ENCODE data around the gene RPTOR.

RPTOR gene

GRCh38 chr17:80786887-80787286, 242.2 kb downstream of the RPTOR start:
- H3K4me3 ChIP-seq (ENCODE audit: low read depth, low read length), result no peak overlapping the region
- TF ChIP-seq CTCF (IDR thresholded peaks at IDR 0.05; ENCODE audit: low read depth, low read length), result no peak

GRCh38 chr17:80787881-80788280, 243.2 kb downstream of the RPTOR start:
- no peak for TF ChIP-seq CTCF (IDR thresholded peaks at IDR 0.05; ENCODE audit: low read depth, low read length)
- H3K4me3 ChIP-seq (ENCODE audit: low read depth, low read length), result no peak overlapping the region

GRCh38 chr17:80789356-80789902, 244.8 kb downstream of the RPTOR start:
- no peak for TF ChIP-seq CTCF (IDR thresholded peaks at IDR 0.05; ENCODE audit: low read depth, low read length)
- H3K4me3 ChIP-seq (ENCODE audit: low read depth, low read length), result no peak overlapping the region

GRCh38 chr17:80790021-80790765, 245.6 kb downstream of the RPTOR start:
- no peak overlapping the region for H3K4me3 ChIP-seq (ENCODE audit: low read depth, low read length)
- no peak for TF ChIP-seq CTCF (IDR thresholded peaks at IDR 0.05; ENCODE audit: low read depth, low read length)

GRCh38 chr17:80790981-80791742, 246.5 kb downstream of the RPTOR start:
- H3K4me3 ChIP-seq (ENCODE audit: low read depth, low read length), result no peak overlapping the region
- TF ChIP-seq CTCF (IDR thresholded peaks at IDR 0.05; ENCODE audit: low read depth, low read length), result no peak

GRCh38 chr17:80791758-80792284, 247.2 kb downstream of the RPTOR start:
- H3K4me3 ChIP-seq (ENCODE audit: low read depth, low read length), result no peak overlapping the region
- TF ChIP-seq CTCF (IDR thresholded peaks at IDR 0.05; ENCODE audit: low read depth, low read length), result no peak

- TF ChIP-seq CTCF (IDR thresholded peaks at IDR 0.05; ENCODE audit: low read depth, low read length), result no peak
- no peak overlapping the region for H3K4me3 ChIP-seq (ENCODE audit: low read depth, low read length)
These were observed 247.7 kb downstream of the RPTOR start for GRCh38 chr17:80792373-80792781.
